Memory B cell (primary cell): ENCODE results near the gene ELAVL3.
A peak's percentile ranks its signal among the peaks of the same experiment; 100 is the strongest.
"Not testable (repeated sequence)": the region's sequence is repeated elsewhere in the genome, so short reads cannot be mapped to it uniquely, and the experiment has no call there.

Experiments
- ATAC-seq: fragments of 150-1000 bp; cut with Tn5 transposase; 2 replicates; pipeline ENCODE4 v1.10.0; 2021; ENCODE audit warnings: low read depth, mild to moderate bottlenecking, moderate library complexity
- DNase-seq, 2 donors: peaks; one replicate each; pipeline ENCODE4 v3.0.0; 2022; ENCODE audit warnings: low spot score in 2 of 2
- H3K27ac Mint-ChIP-seq: one replicate; pipeline ENCODE4 v1.8.0; 2022; ENCODE audit warnings: mild to moderate bottlenecking, moderate library complexity, mixed read lengths
- H3K27me3 Mint-ChIP-seq: one replicate; pipeline ENCODE4 v1.8.0; 2022; ENCODE audit warnings: mixed read lengths
- H3K36me3 Mint-ChIP-seq: one replicate; pipeline ENCODE4 v1.8.0; 2022; ENCODE audit warnings: mild to moderate bottlenecking, mixed read lengths
- H3K4me1 Mint-ChIP-seq: one replicate; pipeline ENCODE4 v1.8.0; 2022; ENCODE audit warnings: mixed read lengths
- H3K4me3 Mint-ChIP-seq: one replicate; pipeline ENCODE4 v1.8.0; 2022; ENCODE audit warnings: mild to moderate bottlenecking, moderate library complexity, mixed read lengths
- H3K9me3 Mint-ChIP-seq: one replicate; pipeline ENCODE4 v1.8.0; 2022; ENCODE audit warnings: mixed read lengths

The ELAVL3 gene

GRCh38 chr19:11423164-11423790 is 57.6 kb downstream of the ELAVL3 start:
- no peak overlapping the region for H3K27ac Mint-ChIP-seq
- no peak for DNase-seq
- peak overlapping the region; percentile 44 for H3K4me3 Mint-ChIP-seq
- H3K36me3 Mint-ChIP-seq: no peaks in the 10 kb centered on the region
- peaks cover 2% of the 10 kb centered on the region for H3K9me3 Mint-ChIP-seq
- ATAC-seq: no peak
- H3K27me3 Mint-ChIP-seq: peaks cover 22% of the 10 kb centered on the region
- peaks cover 38% of the 10 kb centered on the region for H3K4me1 Mint-ChIP-seq

DNA sequence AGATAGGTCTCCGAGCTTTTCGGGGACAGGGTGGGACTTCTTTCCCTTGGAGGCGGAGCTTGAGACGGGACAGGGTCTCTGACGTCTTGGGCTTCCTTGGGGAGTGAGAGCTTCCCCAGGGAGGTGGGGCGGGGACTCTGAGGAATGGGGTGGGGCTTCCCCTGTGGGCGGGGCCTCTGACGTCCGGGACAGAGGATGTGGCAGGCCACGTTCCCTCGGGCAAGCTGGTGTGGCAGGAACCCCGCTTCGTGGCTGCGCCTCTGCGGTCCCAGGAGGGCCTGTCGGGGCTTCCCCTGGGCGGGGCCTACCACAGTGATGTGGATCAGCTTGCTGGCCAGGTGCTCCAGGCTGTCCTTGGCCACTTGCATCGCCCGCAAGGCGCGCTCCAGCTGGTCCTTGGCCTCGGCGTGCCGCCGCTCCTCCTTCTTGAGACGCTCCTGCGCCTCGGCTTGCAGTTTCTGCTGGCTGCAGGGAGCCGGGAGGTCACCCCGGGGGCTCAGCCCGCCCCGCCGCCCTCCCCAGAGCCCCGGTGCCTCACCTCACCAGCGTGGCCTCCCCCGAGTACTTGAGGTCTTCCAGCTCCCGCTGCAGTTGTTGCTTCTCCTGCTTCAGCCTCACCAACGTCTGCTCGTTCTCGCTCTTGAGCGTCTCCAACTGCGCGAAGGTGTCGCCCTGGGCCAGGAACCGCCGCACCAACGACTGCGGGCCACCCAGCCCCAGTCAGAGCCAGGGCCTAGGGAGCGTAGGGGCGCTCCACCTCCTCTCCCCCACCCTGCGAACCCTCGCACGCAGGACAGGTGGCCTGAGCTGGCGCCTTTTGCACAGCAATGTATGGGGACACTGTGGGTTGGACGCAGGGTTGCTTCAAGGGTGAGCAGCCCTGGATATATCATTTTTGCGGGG is 58.4 kb downstream of the ELAVL3 start:
- ATAC-seq (peak; percentile 89), DNase-seq (peak; percentile 83 to 87)
- Mint-ChIP-seq H3K27me3 (peaks cover 24% of the 10 kb centered on the region), H3K27ac (peak overlapping the region; percentile 73), H3K4me3 (peak overlapping the region; percentile 86), H3K36me3 (no peaks in the 10 kb centered on the region), H3K9me3 (peaks cover 2% of the 10 kb centered on the region), H3K4me1 (peaks cover 42% of the 10 kb centered on the region)

GRCh38 chr19:11421371-11422098 is 59.3 kb downstream of the ELAVL3 start:
- Mint-ChIP-seq H3K36me3 (no peaks in the 10 kb centered on the region), H3K27me3 (peaks cover 24% of the 10 kb centered on the region), H3K9me3 (peaks cover 2% of the 10 kb centered on the region), H3K4me1 (peaks cover 42% of the 10 kb centered on the region), H3K27ac (peak overlapping the region; percentile 12), H3K4me3 (peak overlapping the region; percentile 86)
- ATAC-seq (peak; percentile 26), DNase-seq (peak; percentile 43 to 64)

DNA sequence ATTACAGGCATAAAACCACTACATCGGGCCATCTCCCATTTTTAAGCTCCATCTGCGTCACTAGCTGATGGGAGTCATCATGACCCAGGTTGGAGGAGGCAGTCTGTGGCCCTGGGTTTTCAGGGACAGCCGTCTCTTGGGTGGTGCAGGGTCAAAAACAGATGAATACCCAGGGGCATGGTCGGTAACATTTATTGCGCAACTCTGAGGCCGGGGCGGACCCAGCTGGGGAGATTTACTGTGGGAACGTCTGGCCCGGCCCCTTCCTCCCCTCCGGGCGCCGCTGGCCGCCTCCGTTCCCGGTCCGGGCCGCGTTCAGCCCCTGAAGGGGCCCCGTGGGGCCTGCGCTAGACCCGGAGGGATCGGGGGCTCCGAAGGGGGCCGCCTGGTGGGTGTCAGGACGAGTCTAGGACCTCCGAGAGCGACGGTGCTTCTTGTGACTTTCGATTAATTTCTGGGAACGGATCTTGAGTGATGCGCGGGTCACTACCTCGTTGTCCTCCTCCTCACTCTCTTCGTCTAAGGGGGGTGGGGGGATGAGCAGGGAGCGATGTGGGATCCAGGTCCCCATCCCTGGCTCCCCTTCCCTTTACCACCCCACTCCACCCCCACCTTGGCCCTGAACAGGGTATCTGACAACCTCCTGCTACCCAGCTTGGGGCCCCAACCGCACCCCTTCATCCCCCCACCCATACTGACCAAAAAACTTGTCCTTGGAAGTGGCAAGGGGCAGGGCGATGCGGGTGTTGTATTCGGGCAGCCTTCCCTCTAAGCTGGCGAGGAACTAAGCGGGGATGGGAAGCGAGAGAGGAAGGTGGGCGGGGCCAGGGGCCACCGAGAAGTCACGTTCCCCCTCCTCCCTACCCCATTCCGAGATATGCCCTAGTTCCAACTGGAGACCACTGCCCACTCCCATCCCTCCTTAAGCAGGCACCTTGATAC is 60.1 kb downstream of the ELAVL3 start:
- Mint-ChIP-seq H3K36me3 (no peaks in the 10 kb centered on the region), H3K4me3 (peak overlapping the region; percentile 86), H3K27ac (peak overlapping the region; percentile 12), H3K9me3 (peaks cover 2% of the 10 kb centered on the region), H3K4me1 (peaks cover 42% of the 10 kb centered on the region), H3K27me3 (peaks cover 24% of the 10 kb centered on the region)
- ATAC-seq (no peak), DNase-seq (peak in 1 of 2 donors; percentile 28)

DNA sequence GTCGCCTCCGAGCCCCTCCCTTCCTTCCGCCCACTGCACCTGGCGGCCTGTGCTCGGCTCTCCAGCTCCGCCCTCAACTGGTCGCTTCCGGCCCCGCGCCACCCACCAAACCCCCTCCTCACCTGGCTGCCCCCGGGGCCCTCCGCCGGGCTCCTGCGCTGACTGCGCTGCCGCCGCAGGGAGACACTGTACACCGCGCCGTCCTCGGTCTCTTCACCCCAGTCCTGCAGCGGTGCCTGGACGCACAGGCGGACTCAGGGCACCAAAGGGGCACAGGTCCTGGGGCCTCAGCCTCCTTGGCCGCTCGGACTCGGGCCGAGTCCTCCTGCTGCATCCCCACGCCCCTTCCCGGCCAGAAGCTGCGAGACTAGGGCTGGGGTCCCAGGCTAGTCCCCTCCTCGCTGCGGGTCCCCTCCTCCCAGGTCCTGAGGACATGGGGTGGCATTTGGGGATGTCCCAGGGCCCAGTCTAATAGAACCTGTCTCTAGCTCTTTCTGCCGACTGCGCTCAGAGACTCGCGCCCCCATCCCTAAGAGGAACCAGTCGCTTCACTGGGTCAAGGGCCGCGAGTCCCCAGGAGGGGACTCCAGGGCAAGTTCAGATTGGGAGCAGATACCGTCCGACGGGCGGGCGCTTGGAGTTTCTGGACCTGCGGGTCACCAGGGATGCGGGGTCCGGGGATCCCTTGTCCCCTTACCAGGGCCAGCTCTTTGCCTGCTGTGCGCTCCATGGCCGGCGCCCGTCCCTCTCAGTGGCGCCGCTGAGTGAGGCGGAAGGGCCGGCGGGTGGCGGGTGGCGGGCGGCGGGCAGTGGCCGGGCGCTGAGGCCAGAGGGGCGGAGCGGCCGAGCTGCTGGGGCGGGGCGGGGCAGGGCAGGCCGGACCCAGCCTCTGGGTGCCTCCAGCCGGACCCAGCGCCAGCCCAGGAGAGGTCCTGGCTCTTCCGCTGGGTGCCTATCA is 62.0 kb downstream of the ELAVL3 start, which contains the start of gene RGL3:
Gene RGL3 (minus strand): TSS at position 766 of the 958 bp plus-strand sequence. CDS start 36 bp downstream, at position 730.
- Mint-ChIP-seq H3K27me3 (peaks cover 24% of the 10 kb centered on the region), H3K9me3 (peaks cover 2% of the 10 kb centered on the region), H3K4me1 (peaks cover 42% of the 10 kb centered on the region), H3K36me3 (no peaks in the 10 kb centered on the region), H3K4me3 (peak within 1 kb of the TSS; percentile 86), H3K27ac (no peak within 1 kb of the TSS)
- no peak for ATAC-seq
- peak in 1 of 2 donors; percentile 41 for DNase-seq

- H3K36me3 Mint-ChIP-seq: no peaks in the 10 kb centered on the region
- DNase-seq (no peak), ATAC-seq (no peak)
- no peaks in the 10 kb centered on the region for H3K9me3 Mint-ChIP-seq
- H3K27me3 Mint-ChIP-seq: peaks cover 20% of the 10 kb centered on the region
- H3K4me1 Mint-ChIP-seq: peaks cover 37% of the 10 kb centered on the region
- H3K27ac Mint-ChIP-seq: no peak overlapping the region
- H3K4me3 Mint-ChIP-seq: peak overlapping the region; percentile 86
Observed at GRCh38 chr19:11418094-11418548, 62.7 kb downstream of the ELAVL3 start.

- H3K36me3 Mint-ChIP-seq: no peaks in the 10 kb centered on the region
- no peak for DNase-seq
- peaks cover 18% of the 10 kb centered on the region for H3K27me3 Mint-ChIP-seq
- H3K27ac Mint-ChIP-seq: no peak overlapping the region
- no peaks in the 10 kb centered on the region for H3K9me3 Mint-ChIP-seq
- no peak for ATAC-seq
- no peak overlapping the region for H3K4me3 Mint-ChIP-seq
- H3K4me1 Mint-ChIP-seq: peaks cover 25% of the 10 kb centered on the region
Observed at GRCh38 chr19:11416346-11417052, 64.3 kb downstream of the ELAVL3 start.

- Mint-ChIP-seq H3K27me3 (peaks cover 8% of the 10 kb centered on the region), H3K4me1 (peaks cover 13% of the 10 kb centered on the region), H3K36me3 (no peaks in the 10 kb centered on the region), H3K9me3 (no peaks in the 10 kb centered on the region), H3K27ac (no peak overlapping the region), H3K4me3 (no peak overlapping the region)
- ATAC-seq (no peak), DNase-seq (no peak)
Observed at GRCh38 chr19:11414544-11414943, 66.3 kb downstream of the ELAVL3 start.

DNA sequence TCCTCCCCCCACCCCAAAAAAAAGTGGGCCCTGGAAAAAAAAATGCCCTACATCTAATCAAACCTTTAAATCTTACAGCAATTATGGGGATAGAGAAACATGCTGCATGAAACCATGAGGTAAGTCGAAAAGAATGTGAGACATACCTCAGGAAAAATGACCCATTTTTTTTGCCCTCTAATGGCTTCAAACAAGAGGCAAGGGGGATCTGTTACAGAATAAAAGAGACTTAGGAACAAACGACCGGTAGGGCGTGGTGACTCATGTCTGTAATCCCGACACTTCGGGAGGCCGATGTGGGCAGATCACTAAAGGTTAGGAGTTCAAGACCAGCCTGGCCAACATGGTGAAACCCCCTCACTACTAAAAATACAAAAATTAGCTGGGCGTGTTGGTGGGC is 70.2 kb downstream of the ELAVL3 start:
- Mint-ChIP-seq H3K36me3 (no peaks in the 10 kb centered on the region), H3K27me3 (peaks cover 3% of the 10 kb centered on the region), H3K27ac (no peak overlapping the region), H3K4me1 (peaks cover 3% of the 10 kb centered on the region), H3K9me3 (no peaks in the 10 kb centered on the region), H3K4me3 (no peak overlapping the region)
- ATAC-seq (no peak), DNase-seq (no peak)

DNA sequence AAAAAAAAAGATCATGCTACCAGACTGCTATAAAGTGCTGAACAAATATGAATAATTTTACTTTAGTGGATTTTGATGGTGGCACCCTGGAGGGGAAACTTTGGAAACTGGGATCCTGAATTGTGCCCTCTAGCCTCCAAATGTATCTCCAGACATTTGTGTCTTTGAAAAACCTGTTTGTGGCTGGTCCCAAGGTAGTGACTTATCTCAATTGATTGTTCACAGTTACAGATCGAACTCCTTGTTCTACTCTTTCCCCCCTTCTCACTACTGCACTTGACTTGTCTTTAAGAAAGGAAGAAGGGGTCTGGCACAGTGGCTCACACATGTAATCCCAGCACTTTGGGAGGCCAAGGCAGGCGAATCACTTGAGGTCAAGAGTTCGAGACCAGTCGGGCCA is 72.3 kb downstream of the ELAVL3 start:
- no peaks in the 10 kb centered on the region for H3K9me3 Mint-ChIP-seq
- no peaks in the 10 kb centered on the region for H3K36me3 Mint-ChIP-seq
- ATAC-seq (no peak), DNase-seq (no peak)
- no peak overlapping the region for H3K4me3 Mint-ChIP-seq
- H3K27me3 Mint-ChIP-seq: peaks cover 3% of the 10 kb centered on the region
- H3K4me1 Mint-ChIP-seq: peaks cover 3% of the 10 kb centered on the region
- no peak overlapping the region for H3K27ac Mint-ChIP-seq

GRCh38 chr19:11406703-11407236 is 74.1 kb downstream of the ELAVL3 start:
- H3K4me1 Mint-ChIP-seq: not testable (repeated sequence)

More at GRCh38 chr19:11406703-11407236, 74.1 kb downstream of the ELAVL3 start:
- not testable (repeated sequence) for H3K27me3 Mint-ChIP-seq, H3K9me3 Mint-ChIP-seq, ATAC-seq, DNase-seq, H3K4me3 Mint-ChIP-seq, H3K36me3 Mint-ChIP-seq, H3K27ac Mint-ChIP-seq
